ENCODE data around the gene VWA3B. TPM values are rescaled to one million over a fixed set of nuclear protein-coding genes. Genes with fewer than 3 reads are reported as not detected.

The VWA3B gene
- total RNA-seq, 1 donor from 2014 or later = not detected

GRCh38 chr2:98308068-98308467, 221.1 kb downstream of the VWA3B start:
- ChIA-PET CTCF (no interaction called here), POLR2A (no interaction called here)
- ATAC-seq (ENCODE audit: low read depth) (no peak), DNase-seq (no peak)
- Mint-ChIP-seq H3K9me3 (no peaks in the 10 kb centered on the region), H3K4me1 (no peaks in the 10 kb centered on the region), H3K36me3 (ENCODE audit: low read depth) (no peaks in the 10 kb centered on the region), H3K4me3 (no peak overlapping the region), H3K27ac (no peak overlapping the region), H3K27me3 (peaks cover 38% of the 10 kb centered on the region)
- intact Hi-C loops (cut with micrococcal nuclease) = no loop called here
- no peak for TF ChIP-seq CTCF (IDR thresholded peaks at IDR 0.05)

GRCh38 chr2:98308532-98308931, 221.6 kb downstream of the VWA3B start:
- no peak for TF ChIP-seq CTCF (IDR thresholded peaks at IDR 0.05)
- H3K27ac Mint-ChIP-seq = no peak overlapping the region
- H3K36me3 Mint-ChIP-seq (ENCODE audit: low read depth) = no peaks in the 10 kb centered on the region
- ChIA-PET POLR2A (no interaction called here), CTCF (no interaction called here)
- ATAC-seq (ENCODE audit: low read depth) (no peak), DNase-seq (no peak)
- peaks cover 42% of the 10 kb centered on the region for H3K27me3 Mint-ChIP-seq
- no peaks in the 10 kb centered on the region for H3K4me1 Mint-ChIP-seq
- intact Hi-C loops (cut with micrococcal nuclease) = no loop called here
- H3K4me3 Mint-ChIP-seq = no peak overlapping the region
- no peaks in the 10 kb centered on the region for H3K9me3 Mint-ChIP-seq

GRCh38 chr2:98309580-98309979, 222.6 kb downstream of the VWA3B start:
- no peak for TF ChIP-seq CTCF (IDR thresholded peaks at IDR 0.05)
- ATAC-seq (ENCODE audit: low read depth) (no peak), DNase-seq (no peak)
- CTCF ChIA-PET = no interaction called here
- intact Hi-C loops (cut with micrococcal nuclease) = no loop called here
- Mint-ChIP-seq H3K9me3 (no peaks in the 10 kb centered on the region), H3K27ac (no peak overlapping the region), H3K36me3 (ENCODE audit: low read depth) (no peaks in the 10 kb centered on the region), H3K4me3 (no peak overlapping the region), H3K4me1 (no peaks in the 10 kb centered on the region), H3K27me3 (peaks cover 48% of the 10 kb centered on the region)
- POLR2A ChIA-PET = no interaction called here

GRCh38 chr2:98310010-98310409, 223.0 kb downstream of the VWA3B start:
- Mint-ChIP-seq H3K4me1 (no peaks in the 10 kb centered on the region), H3K27ac (no peak overlapping the region), H3K9me3 (no peaks in the 10 kb centered on the region), H3K27me3 (peaks cover 44% of the 10 kb centered on the region), H3K4me3 (no peak overlapping the region), H3K36me3 (ENCODE audit: low read depth) (no peaks in the 10 kb centered on the region)
- POLR2A ChIA-PET = no interaction called here
- CTCF ChIA-PET = no interaction called here
- DNase-seq (no peak), ATAC-seq (ENCODE audit: low read depth) (no peak)
- no peak for TF ChIP-seq CTCF (IDR thresholded peaks at IDR 0.05)
- intact Hi-C loops (cut with micrococcal nuclease) = no loop called here

DNA sequence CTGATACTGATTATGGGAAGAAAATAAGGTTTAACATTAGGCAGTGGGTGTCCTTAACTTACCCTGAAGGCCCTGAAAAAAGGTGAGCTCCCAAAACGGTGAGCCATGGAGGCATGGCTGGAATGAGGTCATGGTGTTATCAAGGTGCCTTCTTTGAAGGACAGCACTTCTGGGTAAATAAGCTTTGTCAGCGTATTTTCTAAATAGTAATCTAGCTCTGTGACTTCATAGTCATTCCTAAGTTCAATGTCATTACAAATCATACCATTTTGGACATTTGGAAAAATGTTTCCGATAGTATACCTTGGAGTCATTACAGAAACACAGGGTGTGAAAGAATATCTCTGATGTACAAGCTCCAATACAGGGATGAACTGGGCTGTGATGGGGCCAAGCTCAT, 224.1 kb downstream of the VWA3B start:
- H3K27me3 Mint-ChIP-seq = peaks cover 34% of the 10 kb centered on the region
- DNase-seq (no peak), ATAC-seq (ENCODE audit: low read depth) (no peak)
- no peak overlapping the region for H3K4me3 Mint-ChIP-seq
- intact Hi-C loops (cut with micrococcal nuclease) = no loop called here
- H3K9me3 Mint-ChIP-seq = no peaks in the 10 kb centered on the region
- ChIA-PET POLR2A (no interaction called here), CTCF (no interaction called here)
- H3K4me1 Mint-ChIP-seq = no peaks in the 10 kb centered on the region
- no peak overlapping the region for H3K27ac Mint-ChIP-seq
- TF ChIP-seq CTCF (IDR thresholded peaks at IDR 0.05) = no peak
- no peaks in the 10 kb centered on the region for H3K36me3 Mint-ChIP-seq (ENCODE audit: low read depth)

All from activated B cell treated with CpG ODN at 0.5 μM for 24 hours (primary cell).